AG10803 (cell line): ENCODE measurements around the gene SLC12A6.

Experiments
- DNase-seq: peaks from one replicate; pipeline ENCODE4 v3.0.0; 2010; ENCODE audit warnings: low read depth
- H3K4me3 ChIP-seq: 2 replicates; pipeline ENCODE4 v1.5.1; 2011; ENCODE audit warnings: mild to moderate bottlenecking, low read length, control low read depth
- CTCF ChIP-seq: conservative IDR thresholded peaks from 2 replicates; pipeline ENCODE4 v1.5.1; 2011; ENCODE audit warnings: mild to moderate bottlenecking, low read length, control low read depth, inconsistent platforms

Gene SLC12A6

GRCh38 chr15:34362047-34362773 lies 24.6 kb upstream of the SLC12A6 start:
- TF ChIP-seq CTCF = no peak
- H3K4me3 ChIP-seq = no peak overlapping the region
- DNase-seq = no peak

GRCh38 chr15:34361278-34361677 lies 23.7 kb upstream of the SLC12A6 start:
- no peak for TF ChIP-seq CTCF
- DNase-seq = no peak
- no peak overlapping the region for H3K4me3 ChIP-seq

- H3K4me3 ChIP-seq = no peak overlapping the region
- DNase-seq = no peak
- no peak for TF ChIP-seq CTCF
Measured at GRCh38 chr15:34360298-34360697, 22.7 kb upstream of the SLC12A6 start.

- no peak for DNase-seq
- TF ChIP-seq CTCF = no peak
- no peak overlapping the region for H3K4me3 ChIP-seq
Measured at GRCh38 chr15:34359416-34359815, 21.8 kb upstream of the SLC12A6 start.

GRCh38 chr15:34358948-34359347 lies 21.4 kb upstream of the SLC12A6 start:
- TF ChIP-seq CTCF = no peak
- H3K4me3 ChIP-seq = no peak overlapping the region
- DNase-seq = no peak

- H3K4me3 ChIP-seq = no peak overlapping the region
- TF ChIP-seq CTCF = no peak
- DNase-seq = no peak
Measured at GRCh38 chr15:34358367-34358766, 20.8 kb upstream of the SLC12A6 start.

- TF ChIP-seq CTCF = no peak
- no peak for DNase-seq
- H3K4me3 ChIP-seq = no peak overlapping the region
Measured at GRCh38 chr15:34357653-34358052, 20.1 kb upstream of the SLC12A6 start.
